ENCODE results near the gene MRFAP1.

Gene MRFAP1

GRCh38 chr4:6640292-6641163 lies at the start of gene MRFAP1:
Gene MRFAP1, plus strand, starts transcription at chr4:6640685. Its CDS starts 178 bp downstream, at chr4:6640863.
- DNase-seq (ENCODE audit: low read depth in 4 of 4, low spot score in 1 of 4) = peak; percentile 75 to 88 (median 85)

GRCh38 chr4:6591313-6591712 lies 49.2 kb upstream of the MRFAP1 start:
- DNase-seq (ENCODE audit: low read depth in 4 of 4, low spot score in 1 of 4) = no peak

GRCh38 chr4:6591781-6592180 lies 48.7 kb upstream of the MRFAP1 start:
- DNase-seq (ENCODE audit: low read depth in 4 of 4, low spot score in 1 of 4) = no peak

DNA sequence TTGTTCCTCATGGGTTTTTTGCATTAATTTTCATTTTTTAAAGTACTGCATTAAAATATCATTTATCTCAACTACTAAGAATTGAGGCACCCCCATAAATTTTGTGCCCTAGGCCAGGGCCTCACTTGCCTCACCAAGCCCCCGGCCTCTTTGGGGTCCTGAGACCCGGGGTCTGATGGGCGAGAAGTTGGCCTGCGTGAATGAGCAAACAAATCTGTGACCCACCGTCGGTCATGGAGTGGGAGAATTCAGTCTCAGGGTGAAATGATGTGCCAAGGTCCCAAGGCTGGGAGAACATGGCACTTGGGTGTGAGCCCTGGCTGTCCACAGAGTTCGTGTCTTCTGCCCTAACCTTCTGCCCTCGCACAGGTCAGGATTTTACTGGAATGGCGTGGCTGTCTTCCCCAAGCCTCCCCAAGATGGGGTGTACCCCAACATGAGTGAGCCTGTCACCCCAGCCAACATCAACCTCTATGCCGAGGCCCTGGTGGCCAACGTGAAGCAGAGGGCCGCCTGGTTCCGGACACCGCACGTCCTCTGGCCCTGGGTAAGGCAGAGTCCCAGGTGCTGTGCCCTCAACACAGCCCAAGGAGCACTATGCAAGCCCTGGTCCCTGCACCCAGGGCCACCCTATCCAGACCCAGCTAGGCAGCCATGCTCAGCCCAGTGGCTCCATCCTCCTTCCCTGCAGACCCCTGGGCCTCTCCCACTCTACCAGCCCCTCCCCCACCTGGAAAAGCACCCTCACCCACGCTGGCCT lies 47.5 kb upstream of the MRFAP1 start:
- DNase-seq (ENCODE audit: low read depth in 4 of 4, low spot score in 1 of 4) = no peak

DNA sequence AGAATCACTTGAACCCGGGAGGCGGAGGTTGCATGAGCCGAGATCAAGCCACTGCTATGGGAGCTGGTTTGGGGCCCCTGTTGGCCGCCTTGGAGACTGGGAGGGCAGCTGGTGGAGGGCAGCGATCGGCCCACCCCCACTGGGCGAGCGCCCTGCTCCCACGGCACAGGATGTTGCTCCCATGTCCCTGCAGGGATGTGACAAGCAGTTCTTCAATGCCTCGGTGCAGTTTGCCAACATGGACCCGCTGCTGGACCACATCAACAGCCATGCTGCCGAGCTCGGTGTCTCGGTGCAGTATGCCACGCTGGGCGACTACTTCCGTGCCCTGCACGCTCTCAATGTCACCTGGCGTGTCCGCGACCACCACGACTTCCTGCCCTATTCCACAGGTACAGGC lies 46.1 kb upstream of the MRFAP1 start:
- no peak for DNase-seq (ENCODE audit: low read depth in 4 of 4, low spot score in 1 of 4)

- no peak for DNase-seq (ENCODE audit: low read depth in 4 of 4, low spot score in 1 of 4)
Observed at GRCh38 chr4:6594826-6595355, 45.6 kb upstream of the MRFAP1 start.

GRCh38 chr4:6595897-6596537 lies 44.5 kb upstream of the MRFAP1 start:
- DNase-seq (ENCODE audit: low read depth in 4 of 4, low spot score in 1 of 4) = no peak

DNA sequence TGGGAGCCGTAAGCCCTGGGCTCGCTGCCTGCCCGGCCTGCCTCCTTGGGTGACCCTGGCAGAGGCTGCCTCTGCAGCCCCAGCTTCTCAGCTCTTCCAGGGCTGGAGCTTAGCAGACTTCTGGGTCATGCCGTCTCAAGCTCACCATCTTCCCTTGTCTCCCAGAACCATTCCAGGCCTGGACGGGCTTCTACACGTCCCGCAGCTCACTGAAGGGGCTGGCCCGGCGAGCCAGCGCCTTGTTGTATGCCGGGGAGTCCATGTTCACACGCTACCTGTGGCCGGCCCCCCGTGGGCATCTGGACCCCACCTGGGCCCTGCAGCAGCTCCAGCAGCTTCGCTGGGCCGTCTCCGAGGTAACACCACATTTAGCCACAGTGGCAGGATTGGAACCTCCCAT lies 43.5 kb upstream of the MRFAP1 start:
- no peak for DNase-seq (ENCODE audit: low read depth in 4 of 4, low spot score in 1 of 4)

DNA sequence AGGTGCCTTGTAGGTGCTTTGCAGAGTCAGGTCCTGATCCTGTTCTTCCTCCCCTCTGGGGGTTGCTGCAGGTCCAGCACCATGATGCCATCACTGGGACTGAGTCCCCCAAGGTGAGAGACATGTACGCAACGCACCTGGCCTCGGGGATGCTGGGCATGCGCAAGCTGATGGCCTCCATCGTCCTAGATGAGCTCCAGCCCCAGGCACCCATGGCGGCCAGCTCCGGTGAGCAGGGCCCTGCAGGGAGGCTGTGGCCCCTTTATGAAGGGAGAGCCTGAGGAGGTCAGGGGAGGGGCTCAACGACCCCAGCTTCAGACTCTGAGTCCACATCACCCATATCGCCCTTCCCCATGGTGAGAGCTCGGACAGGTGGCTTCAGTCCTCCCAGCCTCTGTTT lies 42.4 kb upstream of the MRFAP1 start:
- no peak for DNase-seq (ENCODE audit: low read depth in 4 of 4, low spot score in 1 of 4)

GRCh38 chr4:6598641-6599040 lies 41.8 kb upstream of the MRFAP1 start:
- DNase-seq (ENCODE audit: low read depth in 4 of 4, low spot score in 1 of 4) = no peak

GRCh38 chr4:6601661-6602250 lies 38.7 kb upstream of the MRFAP1 start:
- no peak for DNase-seq (ENCODE audit: low read depth in 4 of 4, low spot score in 1 of 4)

DNA sequence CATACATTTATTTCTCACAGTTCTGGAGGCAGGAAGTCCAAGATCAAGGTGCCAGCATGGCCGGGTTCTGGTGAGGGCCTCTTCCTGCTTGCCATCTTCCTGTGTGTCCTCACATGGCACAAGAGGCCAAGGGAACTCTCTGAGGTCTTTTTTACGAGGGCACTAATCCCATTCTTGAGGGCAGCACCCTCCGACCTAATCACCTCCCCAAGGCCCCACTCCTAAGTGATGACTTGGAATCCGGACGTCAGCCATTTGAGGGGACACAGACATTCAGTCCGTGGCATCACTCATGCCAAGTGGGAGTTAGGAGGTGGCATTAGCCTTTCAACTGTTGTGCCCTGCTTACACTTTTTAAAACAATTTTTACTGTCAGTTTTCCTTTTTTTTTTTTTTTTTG lies 38.2 kb upstream of the MRFAP1 start:
- DNase-seq (ENCODE audit: low read depth in 4 of 4, low spot score in 1 of 4) = no peak

DNA sequence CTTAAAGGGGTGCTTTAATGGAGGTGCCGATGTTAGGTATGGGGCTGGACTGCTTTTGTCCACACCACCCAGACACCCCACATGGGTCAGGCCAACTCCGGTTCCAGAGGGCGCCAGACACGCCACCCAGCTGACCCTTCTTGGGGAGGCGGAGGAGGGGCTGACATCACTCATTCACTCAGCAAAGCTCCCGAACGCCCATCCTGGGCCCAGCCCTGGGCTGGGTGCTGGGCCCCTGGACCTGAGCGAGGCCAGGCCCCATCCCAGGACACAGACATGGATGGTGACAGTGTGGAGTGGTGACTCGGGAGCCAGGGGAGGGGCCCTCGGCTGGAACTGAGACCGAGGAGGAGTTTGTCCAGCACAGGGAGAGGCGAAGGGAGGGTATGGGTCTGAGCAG lies 37.4 kb upstream of the MRFAP1 start:
- no peak for DNase-seq (ENCODE audit: low read depth in 4 of 4, low spot score in 1 of 4)

- DNase-seq (ENCODE audit: low read depth in 4 of 4, low spot score in 1 of 4) = no peak
Observed at GRCh38 chr4:6605114-6605513, 35.4 kb upstream of the MRFAP1 start.

DNA sequence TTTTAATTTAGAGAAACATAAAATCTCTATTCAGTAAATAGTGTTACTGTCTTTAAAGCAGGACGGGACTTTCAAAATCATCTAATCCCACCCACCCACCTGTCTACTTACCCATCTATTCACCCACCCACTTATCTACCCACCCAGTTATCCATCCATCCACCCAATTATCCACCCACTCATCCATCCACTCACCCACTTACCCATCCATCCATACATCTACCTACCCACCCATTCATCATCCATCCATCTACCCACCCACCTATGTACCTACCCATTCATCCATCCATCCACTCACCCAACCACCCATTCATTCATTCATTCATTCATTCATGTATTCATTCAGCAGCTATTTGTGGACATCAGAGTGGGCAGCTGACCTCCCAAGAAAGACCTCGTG lies 34.9 kb upstream of the MRFAP1 start:
- DNase-seq (ENCODE audit: low read depth in 4 of 4, low spot score in 1 of 4) = no peak

- DNase-seq (ENCODE audit: low read depth in 4 of 4, low spot score in 1 of 4) = no peak
Observed at GRCh38 chr4:6606465-6607235, 33.8 kb upstream of the MRFAP1 start.

DNA sequence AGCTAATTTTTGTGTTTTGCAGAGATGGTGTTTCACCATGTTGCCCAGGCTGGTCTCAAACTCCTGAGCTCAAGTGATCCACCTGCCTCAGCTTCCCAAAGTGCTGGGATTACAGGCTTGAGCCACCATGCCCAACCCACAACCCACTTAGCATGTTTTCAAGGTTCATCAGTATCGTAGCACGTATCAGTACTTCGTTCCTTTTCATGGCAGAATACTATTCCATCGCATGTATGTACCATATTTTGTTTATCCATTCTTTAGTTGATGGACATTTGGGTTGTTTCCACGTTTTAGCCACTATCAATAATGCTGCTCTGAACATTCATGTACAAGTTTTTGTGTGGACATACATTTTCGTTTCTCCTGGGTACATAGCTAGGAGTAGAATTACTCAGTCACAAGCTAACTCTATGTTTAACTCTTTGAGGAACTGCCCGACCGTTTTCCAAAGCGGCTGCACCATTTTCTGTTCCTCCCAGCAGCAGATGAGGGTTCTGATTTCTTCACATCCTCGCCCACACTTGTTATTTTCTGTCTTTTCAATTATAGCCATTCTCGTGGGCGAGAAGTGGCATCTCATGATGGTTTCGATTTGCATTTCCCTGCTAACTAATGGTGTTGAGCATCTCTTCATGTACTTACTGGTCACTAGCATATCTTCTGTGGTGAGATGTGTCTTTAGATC lies 33.0 kb upstream of the MRFAP1 start:
- no peak for DNase-seq (ENCODE audit: low read depth in 4 of 4, low spot score in 1 of 4)

GRCh38 chr4:6608758-6609414 lies 31.6 kb upstream of the MRFAP1 start:
- no peak for DNase-seq (ENCODE audit: low read depth in 4 of 4, low spot score in 1 of 4)

- DNase-seq (ENCODE audit: low read depth in 4 of 4, low spot score in 1 of 4) = no peak
Observed at GRCh38 chr4:6609415-6610079, 30.9 kb upstream of the MRFAP1 start.
